OCI-LY3 (cell line): ENCODE measurements around the gene CMTM3.

Experiments
- H2AFZ ChIP-seq: fragments of 200-600, 300-600 bp; shearing (Covaris generic); 2 replicates; pipeline ENCODE4 v1.6.0; 2014; ENCODE audit warnings: antibody characterized with exemption, low read depth, low read length
- H3K27ac ChIP-seq: fragments of 200-600, 300-600 bp; sonication (generic); 2 replicates; pipeline ENCODE4 v1.5.1; 2014; ENCODE audit warnings: mild to moderate bottlenecking, low read length, moderate library complexity, mixed read lengths
- H3K27me3 ChIP-seq: fragments of 200-600, 300-600 bp; sonication (generic); 2 replicates; pipeline ENCODE4 v1.6.1; 2014; ENCODE audit warnings: low read depth, low read length, mixed read lengths
- H3K36me3 ChIP-seq: fragments of 200-600, 300-600 bp; sonication (generic); replicated peaks from 2 replicates; pipeline ENCODE3; 2014; ENCODE audit warnings: low read depth, low read length, mixed read lengths
- H3K4me1 ChIP-seq: fragments of 300-600, 200-600 bp; sonication (generic); 2 replicates; pipeline ENCODE4 v1.6.1; 2014; ENCODE audit warnings: low read length, mixed read lengths
- H3K4me2 ChIP-seq: fragments of 200-600, 300-600 bp; sonication (generic); 2 replicates; pipeline ENCODE4 v1.6.1; 2014; ENCODE audit warnings: low read length, mixed read lengths
- H3K4me3 ChIP-seq: fragments of 300-600, 200-600 bp; sonication (generic); 2 replicates; pipeline ENCODE4 v1.5.1; 2014; ENCODE audit warnings: antibody characterized with exemption, mild to moderate bottlenecking, low read length, moderate library complexity
- H3K79me2 ChIP-seq: fragments of 300-600, 200-600 bp; shearing (Covaris generic); 2 replicates; pipeline ENCODE4 v1.6.1; 2014; ENCODE audit warnings: mild to moderate bottlenecking, low read length, mixed read lengths
- H3K9ac ChIP-seq: fragments of 300-600, 200-600 bp; shearing (Covaris generic); 2 replicates; pipeline ENCODE4 v1.6.0; 2014; ENCODE audit warnings: mild to moderate bottlenecking, low read length, moderate library complexity
- H3K9me3 ChIP-seq: fragments of 200-600, 300-600 bp; shearing (Covaris generic); 2 replicates; pipeline ENCODE4 v1.6.1; 2014; ENCODE audit warnings: low read length, mixed read lengths; ENCODE audit not compliant: insufficient read depth
- H4K20me1 ChIP-seq: fragments of 200-600, 300-600 bp; sonication (generic); 2 replicates; pipeline ENCODE4 v1.6.1; 2016; ENCODE audit warnings: low read length, mixed read lengths; ENCODE audit not compliant: insufficient read depth
- EZH2phosphoT487 ChIP-seq: fragments of 200-600 bp; shearing (Covaris generic); IDR thresholded peaks from 2 replicates; pipeline ENCODE4 v1.6.1; 2018; ENCODE audit warnings: antibody characterized with exemption, mixed run types, low read depth
- TF ChIP-seq, protein P1 (sequence below): fragments of 200-600, 300-600 bp; sonication (generic); IDR thresholded peaks from 2 replicates; pipeline ENCODE4 v1.5.1; 2014; ENCODE audit warnings: antibody characterized with exemption, low read length, low read depth

CMTM3 gene

GRCh38 chr16:66649167-66649566 lies 44.7 kb downstream of the CMTM3 start:
- TF ChIP-seq EZH2phosphoT487: no peak
- TF ChIP-seq, protein P1, sequence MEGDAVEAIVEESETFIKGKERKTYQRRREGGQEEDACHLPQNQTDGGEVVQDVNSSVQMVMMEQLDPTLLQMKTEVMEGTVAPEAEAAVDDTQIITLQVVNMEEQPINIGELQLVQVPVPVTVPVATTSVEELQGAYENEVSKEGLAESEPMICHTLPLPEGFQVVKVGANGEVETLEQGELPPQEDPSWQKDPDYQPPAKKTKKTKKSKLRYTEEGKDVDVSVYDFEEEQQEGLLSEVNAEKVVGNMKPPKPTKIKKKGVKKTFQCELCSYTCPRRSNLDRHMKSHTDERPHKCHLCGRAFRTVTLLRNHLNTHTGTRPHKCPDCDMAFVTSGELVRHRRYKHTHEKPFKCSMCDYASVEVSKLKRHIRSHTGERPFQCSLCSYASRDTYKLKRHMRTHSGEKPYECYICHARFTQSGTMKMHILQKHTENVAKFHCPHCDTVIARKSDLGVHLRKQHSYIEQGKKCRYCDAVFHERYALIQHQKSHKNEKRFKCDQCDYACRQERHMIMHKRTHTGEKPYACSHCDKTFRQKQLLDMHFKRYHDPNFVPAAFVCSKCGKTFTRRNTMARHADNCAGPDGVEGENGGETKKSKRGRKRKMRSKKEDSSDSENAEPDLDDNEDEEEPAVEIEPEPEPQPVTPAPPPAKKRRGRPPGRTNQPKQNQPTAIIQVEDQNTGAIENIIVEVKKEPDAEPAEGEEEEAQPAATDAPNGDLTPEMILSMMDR: no peak
- Histone ChIP-seq H4K20me1 (no peaks in the 10 kb centered on the region), H3K36me3 (no peaks in the 10 kb centered on the region), H3K4me3 (no peak overlapping the region), H3K27me3 (no peaks in the 10 kb centered on the region), H3K9ac (no peak overlapping the region), H3K9me3 (no peaks in the 10 kb centered on the region), H2AFZ (no peak overlapping the region), H3K27ac (no peak overlapping the region), H3K4me1 (peaks cover 9% of the 10 kb centered on the region), H3K4me2 (no peak overlapping the region), H3K79me2 (no peaks in the 10 kb centered on the region)

DNA sequence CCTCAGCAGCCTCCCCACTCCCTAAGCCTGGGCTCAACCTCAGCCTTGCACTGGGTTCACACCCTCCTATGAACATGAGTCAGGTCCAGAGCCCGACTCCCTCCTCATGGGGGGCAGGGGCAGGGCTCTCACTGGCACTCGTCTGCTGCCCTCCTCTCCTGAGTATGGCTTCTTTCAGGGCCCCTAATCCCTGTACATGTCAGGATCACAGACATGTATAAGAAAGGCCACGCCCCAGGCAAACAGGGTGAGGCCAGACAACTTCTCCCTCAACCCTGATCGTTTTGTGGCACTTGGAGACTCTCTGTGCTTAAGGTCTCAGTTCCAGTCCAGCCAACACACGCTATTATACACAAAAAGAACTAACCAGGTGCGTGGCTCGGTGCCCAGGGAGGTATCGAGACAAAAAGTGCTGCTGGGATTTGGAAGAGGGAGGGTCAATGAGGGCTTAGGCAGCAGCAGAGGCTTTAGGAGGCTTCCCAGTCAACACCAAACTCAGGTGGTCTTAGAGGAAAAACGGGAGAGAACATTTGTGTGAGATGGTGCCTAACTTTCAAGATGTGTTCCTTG lies 45.2 kb downstream of the CMTM3 start:
- Histone ChIP-seq H3K27ac (no peak overlapping the region), H3K9ac (no peak overlapping the region), H3K4me1 (peaks cover 9% of the 10 kb centered on the region), H3K36me3 (no peaks in the 10 kb centered on the region), H3K4me2 (no peak overlapping the region), H3K4me3 (no peak overlapping the region), H4K20me1 (no peaks in the 10 kb centered on the region), H3K79me2 (no peaks in the 10 kb centered on the region), H3K27me3 (no peaks in the 10 kb centered on the region), H2AFZ (no peak overlapping the region), H3K9me3 (no peaks in the 10 kb centered on the region)
- TF ChIP-seq, protein P1: no peak
- no peak for TF ChIP-seq EZH2phosphoT487

GRCh38 chr16:66650707-66651473 lies 46.4 kb downstream of the CMTM3 start:
- Histone ChIP-seq H3K4me3 (peak overlapping the region; percentile 62), H3K27me3 (no peaks in the 10 kb centered on the region), H2AFZ (peak overlapping the region; percentile 44), H3K27ac (no peak overlapping the region), H4K20me1 (no peaks in the 10 kb centered on the region), H3K9ac (no peak overlapping the region), H3K4me2 (peak overlapping the region; percentile 61), H3K79me2 (no peaks in the 10 kb centered on the region), H3K4me1 (peaks cover 9% of the 10 kb centered on the region), H3K36me3 (no peaks in the 10 kb centered on the region), H3K9me3 (no peaks in the 10 kb centered on the region)
- TF ChIP-seq EZH2phosphoT487: no peak
- TF ChIP-seq, protein P1: peak; percentile 86

GRCh38 chr16:66651474-66651765 lies 46.9 kb downstream of the CMTM3 start:
- H3K27ac ChIP-seq: no peak overlapping the region
- H3K27me3 ChIP-seq: no peaks in the 10 kb centered on the region
- no peak overlapping the region for H3K9ac ChIP-seq
- H3K4me3 ChIP-seq: peak overlapping the region; percentile 62
- peaks cover 9% of the 10 kb centered on the region for H3K4me1 ChIP-seq
- H3K36me3 ChIP-seq: no peaks in the 10 kb centered on the region
- peak overlapping the region; percentile 61 for H3K4me2 ChIP-seq
- TF ChIP-seq, protein P1: no peak
- no peaks in the 10 kb centered on the region for H3K9me3 ChIP-seq
- H3K79me2 ChIP-seq: no peaks in the 10 kb centered on the region
- peak overlapping the region; percentile 44 for H2AFZ ChIP-seq
- no peaks in the 10 kb centered on the region for H4K20me1 ChIP-seq
